Nephron (organoid): Measurements from ENCODE around the gene CLEC16A.

ENCODE experiments used
- H3K27ac Mint-ChIP-seq, 3 experiments: 2 replicates each; pipeline ENCODE4 v1.8.0; 2020; ENCODE audit warnings: mixed read lengths in 3 of 3, mild to moderate bottlenecking in 2 of 3, moderate library complexity in 1 of 3
- H3K27me3 Mint-ChIP-seq: 2 replicates; pipeline ENCODE4 v1.8.0; 2021; ENCODE audit warnings: low read depth, mild to moderate bottlenecking, moderate library complexity, mixed read lengths
- H3K36me3 Mint-ChIP-seq: 2 replicates; pipeline ENCODE4 v1.8.0; 2020; ENCODE audit warnings: low read depth, mixed read lengths
- H3K4me1 Mint-ChIP-seq: 2 replicates; pipeline ENCODE4 v1.8.0; 2020; ENCODE audit warnings: mixed read lengths
- H3K4me3 Mint-ChIP-seq, 3 experiments: 2 replicates each; pipeline ENCODE4 v1.8.0; 2020; ENCODE audit warnings: mild to moderate bottlenecking in 3 of 3, mixed read lengths in 3 of 3, moderate library complexity in 2 of 3
- H3K9me3 Mint-ChIP-seq: 2 replicates; pipeline ENCODE4 v1.8.0; 2020; ENCODE audit warnings: mixed read lengths
- CTCF ChIP-seq, 3 experiments: fragments of 200-600 bp; sonication (generic); IDR thresholded peaks; one replicate each; pipeline ENCODE4 v1.5.0; 2021; ENCODE audit warnings: antibody characterized with exemption in 3 of 3; ENCODE audit not compliant: unreplicated experiment in 3 of 3

CLEC16A gene

GRCh38 chr16:11138022-11138768 is 193.8 kb downstream of the CLEC16A start:
- H3K4me3 Mint-ChIP-seq = no peak overlapping the region
- no peak for TF ChIP-seq CTCF (IDR thresholded peaks at IDR 0.05; ENCODE audit: unreplicated experiment in 3 of 3)
- H3K27me3 Mint-ChIP-seq = peaks cover 10% of the 10 kb centered on the region
- peaks cover 7% of the 10 kb centered on the region for H3K36me3 Mint-ChIP-seq
- peaks cover 54% of the 10 kb centered on the region for H3K4me1 Mint-ChIP-seq
- H3K27ac Mint-ChIP-seq = peak overlapping the region in 2 of 3 experiments; percentile 32 to 38
- H3K9me3 Mint-ChIP-seq = no peaks in the 10 kb centered on the region

- peaks cover 49% of the 10 kb centered on the region for H3K4me1 Mint-ChIP-seq
- peak overlapping the region in 1 of 3 experiments; percentile 62 for H3K27ac Mint-ChIP-seq
- no peaks in the 10 kb centered on the region for H3K9me3 Mint-ChIP-seq
- H3K36me3 Mint-ChIP-seq = peaks cover 7% of the 10 kb centered on the region
- no peak for TF ChIP-seq CTCF (IDR thresholded peaks at IDR 0.05; ENCODE audit: unreplicated experiment in 3 of 3)
- no peak overlapping the region for H3K4me3 Mint-ChIP-seq
- H3K27me3 Mint-ChIP-seq = peaks cover 8% of the 10 kb centered on the region
These were observed 194.5 kb downstream of the CLEC16A start for GRCh38 chr16:11138769-11139325.

- H3K27me3 Mint-ChIP-seq = peaks cover 3% of the 10 kb centered on the region
- no peaks in the 10 kb centered on the region for H3K9me3 Mint-ChIP-seq
- H3K4me3 Mint-ChIP-seq = no peak overlapping the region
- no peak for TF ChIP-seq CTCF (IDR thresholded peaks at IDR 0.05; ENCODE audit: unreplicated experiment in 3 of 3)
- peak overlapping the region; percentile 26 to 62 (median 45) for H3K27ac Mint-ChIP-seq
- peaks cover 48% of the 10 kb centered on the region for H3K4me1 Mint-ChIP-seq
- peaks cover 7% of the 10 kb centered on the region for H3K36me3 Mint-ChIP-seq
These were observed 195.1 kb downstream of the CLEC16A start for GRCh38 chr16:11139326-11140097.

- Mint-ChIP-seq H3K27ac (peak overlapping the region in 2 of 3 experiments; percentile 45 to 61), H3K4me3 (no peak overlapping the region), H3K4me1 (peaks cover 43% of the 10 kb centered on the region), H3K36me3 (peaks cover 7% of the 10 kb centered on the region), H3K9me3 (no peaks in the 10 kb centered on the region), H3K27me3 (peaks cover 3% of the 10 kb centered on the region)
- TF ChIP-seq CTCF (IDR thresholded peaks at IDR 0.05; ENCODE audit: unreplicated experiment in 3 of 3) = no peak
These were observed 195.7 kb downstream of the CLEC16A start for GRCh38 chr16:11140098-11140375.

- no peak overlapping the region for H3K4me3 Mint-ChIP-seq
- H3K27me3 Mint-ChIP-seq = peaks cover 3% of the 10 kb centered on the region
- peaks cover 7% of the 10 kb centered on the region for H3K36me3 Mint-ChIP-seq
- H3K27ac Mint-ChIP-seq = peak overlapping the region in 1 of 3 experiments; percentile 45
- peaks cover 39% of the 10 kb centered on the region for H3K4me1 Mint-ChIP-seq
- H3K9me3 Mint-ChIP-seq = no peaks in the 10 kb centered on the region
- no peak for TF ChIP-seq CTCF (IDR thresholded peaks at IDR 0.05; ENCODE audit: unreplicated experiment in 3 of 3)
These were observed 196.1 kb downstream of the CLEC16A start for GRCh38 chr16:11140466-11140865.
